ENCODE data around the gene WNT7B. TPM values are rescaled to one million over a fixed set of nuclear protein-coding genes. Genes with fewer than 3 reads are reported as not detected.

WNT7B gene
- total RNA-seq, 4 donors from 2014 or later = not detected

- H3K27me3 ChIP-seq = peaks cover 24% of the 10 kb centered on the region
- WGBS, 2 donors (ENCODE audit: low coverage in 1 of 2) = 70% methylated on average over 4 of the region's 5 CpGs; no CpG with 5 or more reads in 1 of the 2 donors
- H3K4me3 ChIP-seq = no peak overlapping the region
- in situ Hi-C loops (cut with MboI; ENCODE audit: low pct_ligation_motif_present in 1 of 4, low pct_unique_long_range_greater_than_20kb in 1 of 4, low sequenced_read_pairs in 3 of 4) (no loop called here), intact Hi-C loops (cut with DNase I; ENCODE audit: low total_unique reads) (no loop called here)
- H3K4me1 ChIP-seq = no peaks in the 10 kb centered on the region
- no peaks in the 10 kb centered on the region for H3K9me3 ChIP-seq
- no peak overlapping the region for H3K27ac ChIP-seq
- DNase-seq = no peak
- TF ChIP-seq EP300 (IDR thresholded peaks at IDR 0.05; ENCODE audit: low read depth) (no peak), CTCF (IDR thresholded peaks at IDR 0.05) (no peak), POLR2A (IDR thresholded peaks at IDR 0.05) (no peak)
- no peaks in the 10 kb centered on the region for H3K36me3 ChIP-seq
Observed at GRCh38 chr22:45896964-45897538, 79.9 kb downstream of the WNT7B start.

- no peaks in the 10 kb centered on the region for H3K36me3 ChIP-seq
- no peaks in the 10 kb centered on the region for H3K9me3 ChIP-seq
- TF ChIP-seq POLR2AphosphoS5 (IDR thresholded peaks at IDR 0.05) (no peak), POLR2A (IDR thresholded peaks at IDR 0.05) (no peak), CTCF (IDR thresholded peaks at IDR 0.05) (no peak), EP300 (IDR thresholded peaks at IDR 0.05; ENCODE audit: low read depth) (no peak)
- H3K4me3 ChIP-seq = no peak overlapping the region
- intact Hi-C loops (cut with DNase I; ENCODE audit: low total_unique reads) (no loop called here), in situ Hi-C loops (cut with MboI; ENCODE audit: low pct_ligation_motif_present in 1 of 4, low pct_unique_long_range_greater_than_20kb in 1 of 4, low sequenced_read_pairs in 3 of 4) (no loop called here)
- H3K27me3 ChIP-seq = peaks cover 24% of the 10 kb centered on the region
- H3K27ac ChIP-seq = no peak overlapping the region
- no peak for DNase-seq
- H3K4me1 ChIP-seq = no peaks in the 10 kb centered on the region
- WGBS, 2 donors (ENCODE audit: low coverage in 1 of 2) = 45% methylated on average over 17 of the region's 20 CpGs; no CpG with 5 or more reads in 1 of the 2 donors
Observed at GRCh38 chr22:45896153-45896951, 80.6 kb downstream of the WNT7B start.

GRCh38 chr22:45895436-45896152, 81.4 kb downstream of the WNT7B start:
- TF ChIP-seq POLR2A (IDR thresholded peaks at IDR 0.05) (no peak), CTCF (IDR thresholded peaks at IDR 0.05) (no peak), EP300 (IDR thresholded peaks at IDR 0.05; ENCODE audit: low read depth) (no peak), POLR2AphosphoS5 (IDR thresholded peaks at IDR 0.05) (no peak)
- no peaks in the 10 kb centered on the region for H3K9me3 ChIP-seq
- no peaks in the 10 kb centered on the region for H3K4me1 ChIP-seq
- no peaks in the 10 kb centered on the region for H3K36me3 ChIP-seq
- in situ Hi-C loops (cut with MboI; ENCODE audit: low pct_ligation_motif_present in 1 of 4, low pct_unique_long_range_greater_than_20kb in 1 of 4, low sequenced_read_pairs in 3 of 4) = no loop called here
- H3K4me3 ChIP-seq = no peak overlapping the region
- 87% methylated on average over 17 of the region's 17 CpGs; no CpG with 5 or more reads in 1 of the 2 donors for WGBS, 2 donors (ENCODE audit: low coverage in 1 of 2)
- no peak overlapping the region for H3K27ac ChIP-seq
- peaks cover 24% of the 10 kb centered on the region for H3K27me3 ChIP-seq
- no peak for DNase-seq
- intact Hi-C loops (cut with DNase I; ENCODE audit: low total_unique reads) = no loop called here

GRCh38 chr22:45893516-45893915, 83.4 kb downstream of the WNT7B start:
- Histone ChIP-seq H3K9me3 (no peaks in the 10 kb centered on the region), H3K27ac (no peak overlapping the region), H3K4me1 (no peaks in the 10 kb centered on the region), H3K36me3 (no peaks in the 10 kb centered on the region), H3K27me3 (peaks cover 34% of the 10 kb centered on the region), H3K4me3 (no peak overlapping the region)
- no peak for TF ChIP-seq CTCF (IDR thresholded peaks at IDR 0.05)
- no peak for TF ChIP-seq POLR2A (IDR thresholded peaks at IDR 0.05)
- no peak for TF ChIP-seq EP300 (IDR thresholded peaks at IDR 0.05; ENCODE audit: low read depth)
- no peak for TF ChIP-seq POLR2AphosphoS5 (IDR thresholded peaks at IDR 0.05)
- intact Hi-C loops (cut with DNase I; ENCODE audit: low total_unique reads) = no loop called here
- no peak for DNase-seq
- WGBS, 2 donors (ENCODE audit: low coverage in 1 of 2) = 61 to 78% methylated on average over 7 to 9 of the region's 9 CpGs
- in situ Hi-C loops (cut with MboI; ENCODE audit: low pct_ligation_motif_present in 1 of 4, low pct_unique_long_range_greater_than_20kb in 1 of 4, low sequenced_read_pairs in 3 of 4) = no loop called here

Data from transverse colon (tissue), 4 donors.